Esophagus muscularis mucosa (tissue), 4 donors: ENCODE measurements around the gene EOGT. TPM values are rescaled to one million over a fixed set of nuclear protein-coding genes. Genes with fewer than 3 reads are reported as not detected.
A peak's percentile ranks its signal among the peaks of the same experiment; 100 is the strongest.

Experiments used
- DNase-seq: peaks from one replicate; pipeline ENCODE4 v3.0.0-alpha.2; 2017; ENCODE audit errors: extremely low spot score
- H3K27ac ChIP-seq, 4 donors: fragments of 200-600 bp; sonication (generic); replicated peaks in 1 of 4; 1 replicate in 3 of 4; 2 replicates in 1 of 4; pipeline ENCODE4 v1.5.1; 2016 to 2019; ENCODE audit warnings: mild to moderate bottlenecking in 1 of 4
- H3K27me3 ChIP-seq, 4 donors: fragments of 200-600 bp; sonication (generic); one replicate each; pipeline versions ENCODE4 v1.5.1 to v1.6.0; 2016 to 2019
- H3K36me3 ChIP-seq, 4 donors: fragments of 200-600 bp; sonication (generic); one replicate each; pipeline ENCODE4 v1.5.1; 2016 to 2019
- H3K4me1 ChIP-seq, 4 donors: fragments of 200-600 bp; sonication (generic); one replicate each; pipeline ENCODE4 v1.5.1; 2016 to 2019
- H3K4me3 ChIP-seq, 4 donors: fragments of 200-600 bp; sonication (generic); 1 replicate in 2 of 4; 2 replicates in 2 of 4; pipeline ENCODE4 v1.5.1; 2016 to 2019; ENCODE audit warnings: mild to moderate bottlenecking in 4 of 4, moderate library complexity in 1 of 4
- H3K9me3 ChIP-seq, 4 donors: fragments of 200-600 bp; sonication (generic); 1 replicate in 3 of 4; 2 replicates in 1 of 4; pipeline ENCODE4 v1.5.1; 2016 to 2019
- CTCF ChIP-seq, 3 experiments: fragments of 200-600 bp in 2 of 3; fragments of 450-650 bp in 1 of 3; sonication (generic) in 2 of 3; IDR thresholded peaks; one replicate each; pipeline ENCODE4 v1.5.1; 2017 to 2019; ENCODE audit warnings: antibody characterized with exemption in 3 of 3, mild to moderate bottlenecking in 2 of 3, moderate library complexity in 1 of 3
- EP300 ChIP-seq: sonication (generic); formaldehyde crosslinking; IDR thresholded peaks from one replicate; pipeline ENCODE4 v1.6.1; 2017; ENCODE audit warnings: antibody characterized with exemption
- POLR2A ChIP-seq: fragments of 450-650 bp; IDR thresholded peaks from one replicate; pipeline ENCODE4 v1.6.1; 2017; ENCODE audit warnings: antibody characterized with exemption, moderate library complexity, mild to moderate bottlenecking, low read depth
- POLR2AphosphoS5 ChIP-seq, 2 donors: sonication (generic); formaldehyde crosslinking; IDR thresholded peaks; one replicate each; pipeline ENCODE4 v1.6.1; 2017; ENCODE audit warnings: antibody characterized with exemption in 2 of 2
- WGBS: methylation state at CpG from one replicate; pipeline ENCODE4 v1.1.5; 2018; 5-methylcytosine and 5-hydroxymethylcytosine counted together
- intact Hi-C: fragments of 100-400 bp; cut with DNase I; formaldehyde crosslinking; loops from one replicate; pipeline ENCODE4 v1.15.1; 2023
- total RNA-seq, 4 donors: library from RNA; depleted of rRNA; stranded (reverse); fragments of >200 nt; gene quantifications; one replicate each; pipeline versions ENCODE4 v1.1.0 to v1.2.1, GENCODE V29; 2016

Gene EOGT
- total RNA-seq, 4 donors from 2014 or later: 96.5 to 129 (median 111) TPM

- Histone ChIP-seq H3K36me3 (peaks cover 13 to 53% (median 35%) of the 10 kb centered on the region in 4 donors), H3K4me1 (peaks cover 10 to 45% (median 35%) of the 10 kb centered on the region in 4 donors), H3K9me3 (no peaks in the 10 kb centered on the region), H3K4me3 (peak overlapping the region; percentile 65 to 83 (median 75)), H3K27me3 (no peaks in the 10 kb centered on the region), H3K27ac (peak overlapping the region; percentile 89 to 95 (median 91))
- intact Hi-C loops: loop anchor here (5.0 kb wide), 2 partner anchors 35 to 40 kb away; partner anchors contain the start of gene EOGT
- WGBS: 3% methylated on average over 8 of the region's 9 CpGs
- DNase-seq: no peak
- TF ChIP-seq CTCF (IDR thresholded peaks at IDR 0.05) (no peak), POLR2A (no peak), EP300 (no peak), POLR2AphosphoS5 (IDR thresholded peaks at IDR 0.05) (no peak)
Observed at GRCh38 chr3:69052472-69052898, 39.0 kb upstream of the EOGT start.

DNA sequence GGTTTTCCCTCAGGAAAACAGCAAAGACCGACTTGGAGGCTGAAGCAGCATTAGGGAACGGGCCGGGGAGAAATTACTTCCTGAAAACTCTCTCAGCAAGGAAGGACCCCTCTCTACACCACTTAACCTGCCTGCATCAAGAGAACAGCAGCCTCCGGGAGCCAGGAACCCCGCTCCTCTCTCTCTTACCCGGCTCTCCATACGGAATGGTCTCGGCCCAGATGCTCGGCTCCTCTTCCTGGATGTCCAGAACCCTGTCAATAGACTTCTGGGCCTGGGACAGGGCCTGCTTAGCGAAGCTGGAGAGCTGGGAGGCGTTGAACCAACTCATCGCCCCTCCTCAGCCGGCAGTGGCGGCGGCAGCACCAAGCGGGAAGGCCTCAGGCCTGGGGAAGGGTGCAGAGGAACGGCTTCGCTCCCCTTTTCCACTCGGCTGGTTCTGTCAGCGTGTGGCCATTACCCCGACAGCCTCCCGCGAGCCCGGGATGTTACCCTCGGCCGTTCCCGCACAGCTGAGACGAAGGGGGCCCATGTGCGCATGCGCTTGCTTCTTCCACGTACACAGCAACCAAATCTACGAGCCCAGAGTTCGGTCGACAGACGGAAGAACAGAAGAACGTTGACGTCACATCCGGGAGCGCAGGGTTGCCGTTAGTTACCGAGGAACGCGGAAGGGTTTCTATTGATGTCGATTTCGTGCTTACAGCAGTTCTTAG lies 38.4 kb upstream of the EOGT start, which contains the start of gene TMF1:
TSS of gene TMF1 (minus strand) at position 578 of the 716 bp plus-strand sequence. CDS start at position 331, 247 bp downstream.
- H3K27me3 ChIP-seq: no peaks in the 10 kb centered on the region
- H3K4me3 ChIP-seq: peak within 1 kb of the TSS; percentile 65 to 83 (median 75)
- peak; percentile 100 for DNase-seq
- TF ChIP-seq POLR2AphosphoS5 (IDR thresholded peaks at IDR 0.05) (peak; percentile 95 to 97), CTCF (IDR thresholded peaks at IDR 0.05) (no peak), POLR2A (peak; percentile 68)
- peaks cover 10 to 50% (median 38%) of the 10 kb centered on the region in 4 donors for H3K4me1 ChIP-seq
- WGBS: 0% methylated on average over 17 of the region's 45 CpGs
- intact Hi-C loops: loop anchor here (5.0 kb wide), 2 partner anchors 35 to 40 kb away; partner anchors contain the start of gene EOGT
- H3K27ac ChIP-seq: peak within 1 kb of the TSS; percentile 89 to 95 (median 91)
- H3K36me3 ChIP-seq: peaks cover 16 to 53% (median 38%) of the 10 kb centered on the region in 4 donors
- H3K9me3 ChIP-seq: no peaks in the 10 kb centered on the region

- Histone ChIP-seq H3K36me3 (peaks cover 14 to 50% (median 40%) of the 10 kb centered on the region in 4 donors), H3K4me3 (no peak overlapping the region), H3K27ac (no peak overlapping the region), H3K9me3 (no peaks in the 10 kb centered on the region), H3K4me1 (peaks cover 10 to 63% (median 47%) of the 10 kb centered on the region in 4 donors), H3K27me3 (no peaks in the 10 kb centered on the region)
- intact Hi-C loops: no loop called here
- WGBS: 83% methylated on average over 2 of the region's 2 CpGs
- no peak for DNase-seq
- no peak for TF ChIP-seq CTCF (IDR thresholded peaks at IDR 0.05)
- no peak for TF ChIP-seq POLR2A
- TF ChIP-seq EP300: no peak
- no peak for TF ChIP-seq POLR2AphosphoS5 (IDR thresholded peaks at IDR 0.05)
Observed at GRCh38 chr3:69048990-69049389, 35.5 kb upstream of the EOGT start.

- Histone ChIP-seq H3K36me3 (peaks cover 24 to 86% (median 76%) of the 10 kb centered on the region in 4 donors), H3K4me3 (no peak overlapping the region), H3K9me3 (no peaks in the 10 kb centered on the region), H3K27ac (no peak overlapping the region), H3K27me3 (no peaks in the 10 kb centered on the region), H3K4me1 (peaks cover 3 to 39% (median 26%) of the 10 kb centered on the region in 4 donors)
- 88% methylated on average over 2 of the region's 2 CpGs for WGBS
- DNase-seq: no peak
- TF ChIP-seq CTCF (IDR thresholded peaks at IDR 0.05): no peak
- TF ChIP-seq EP300: no peak
- no peak for TF ChIP-seq POLR2AphosphoS5 (IDR thresholded peaks at IDR 0.05)
- TF ChIP-seq POLR2A: no peak
- intact Hi-C loops: no loop called here
Observed at GRCh38 chr3:69044608-69045007, 31.1 kb upstream of the EOGT start.
